GM10847 (cell line): ENCODE measurements around the gene VOPP1.

Source experiments
- POLR2A ChIP-seq: IDR thresholded peaks from 2 replicates; pipeline ENCODE4 v1.6.1; 2011; ENCODE audit not compliant: insufficient read length; ENCODE audit errors: extremely low read depth

The VOPP1 gene

GRCh38 chr7:55526329-55526728, 46.0 kb downstream of the VOPP1 start:
- no peak for TF ChIP-seq POLR2A

DNA sequence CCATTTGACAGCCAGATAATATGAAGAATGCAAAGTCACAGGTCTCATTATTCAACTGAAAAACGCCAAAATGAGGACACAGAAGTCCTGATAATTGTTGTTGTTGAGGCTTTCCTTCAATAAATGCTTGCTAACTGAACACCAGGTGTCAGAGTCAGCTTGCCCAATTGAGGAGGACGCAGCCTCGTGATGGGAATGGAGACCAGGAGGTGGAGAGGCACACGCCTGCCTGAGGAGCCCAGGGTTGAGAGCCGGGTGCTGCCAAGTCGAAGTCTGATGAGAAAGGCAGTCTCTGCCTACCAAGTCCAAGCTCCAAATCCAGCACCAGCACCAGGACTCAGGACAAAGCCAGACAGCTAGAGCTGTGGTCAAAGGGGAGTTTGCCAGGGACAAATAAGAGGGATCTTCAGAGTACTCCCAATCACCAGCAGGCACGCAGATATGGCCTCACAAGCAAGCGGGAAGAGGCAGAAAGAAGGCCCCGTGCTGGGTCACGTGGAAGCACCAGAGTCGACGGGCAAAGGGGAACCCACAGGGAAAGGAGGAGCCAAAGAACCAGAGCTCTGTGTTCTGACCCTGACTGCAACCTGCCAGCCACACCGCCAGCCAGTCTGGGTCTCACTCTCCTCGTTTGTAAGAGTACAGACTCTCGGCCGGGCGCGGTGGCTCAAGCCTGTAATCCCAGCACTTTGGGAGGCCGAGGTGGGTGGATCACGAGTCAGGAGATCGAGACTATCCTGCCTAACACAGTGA, 47.6 kb downstream of the VOPP1 start:
- TF ChIP-seq POLR2A = no peak

DNA sequence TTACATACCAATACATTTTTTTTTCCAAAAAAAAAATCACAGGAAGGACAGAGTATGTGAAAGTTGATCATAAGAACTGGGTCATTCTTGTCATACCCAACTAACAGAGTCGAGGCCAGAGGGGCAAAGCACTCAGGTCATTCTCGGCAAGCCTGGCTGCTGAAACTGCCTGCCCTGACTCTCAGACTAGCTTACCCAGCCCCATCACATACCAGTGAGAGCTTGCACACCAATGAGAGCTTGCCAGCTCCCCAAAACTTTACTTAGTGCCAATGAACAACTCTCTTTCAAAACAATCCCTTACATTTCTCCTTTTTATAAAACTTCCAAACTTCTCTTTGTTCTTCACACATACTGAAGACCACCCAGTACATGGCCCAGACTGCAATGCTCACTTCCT, 48.9 kb downstream of the VOPP1 start:
- TF ChIP-seq POLR2A = no peak

- no peak for TF ChIP-seq POLR2A
Observed at GRCh38 chr7:55521917-55522902, 50.1 kb downstream of the VOPP1 start.

DNA sequence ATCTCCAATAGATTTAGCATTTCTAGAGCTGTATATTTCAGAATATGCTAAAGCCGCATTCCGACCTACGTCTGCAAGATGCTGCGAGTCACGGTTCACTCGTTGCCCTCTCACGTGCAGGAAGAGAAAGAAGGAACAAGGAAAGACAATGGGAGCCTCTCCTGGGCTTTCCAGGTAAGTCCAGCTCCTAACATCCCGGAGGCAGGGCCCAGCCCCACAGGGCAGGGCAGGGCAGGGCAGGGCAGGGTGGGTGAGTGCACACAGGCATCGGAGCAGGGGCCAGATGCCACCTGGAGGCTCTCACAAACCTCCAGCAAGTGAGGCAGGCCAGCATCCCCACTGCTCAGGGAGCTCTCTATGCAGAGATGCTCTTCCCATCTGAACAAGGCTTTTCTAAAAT, 50.8 kb downstream of the VOPP1 start:
- TF ChIP-seq POLR2A = no peak

DNA sequence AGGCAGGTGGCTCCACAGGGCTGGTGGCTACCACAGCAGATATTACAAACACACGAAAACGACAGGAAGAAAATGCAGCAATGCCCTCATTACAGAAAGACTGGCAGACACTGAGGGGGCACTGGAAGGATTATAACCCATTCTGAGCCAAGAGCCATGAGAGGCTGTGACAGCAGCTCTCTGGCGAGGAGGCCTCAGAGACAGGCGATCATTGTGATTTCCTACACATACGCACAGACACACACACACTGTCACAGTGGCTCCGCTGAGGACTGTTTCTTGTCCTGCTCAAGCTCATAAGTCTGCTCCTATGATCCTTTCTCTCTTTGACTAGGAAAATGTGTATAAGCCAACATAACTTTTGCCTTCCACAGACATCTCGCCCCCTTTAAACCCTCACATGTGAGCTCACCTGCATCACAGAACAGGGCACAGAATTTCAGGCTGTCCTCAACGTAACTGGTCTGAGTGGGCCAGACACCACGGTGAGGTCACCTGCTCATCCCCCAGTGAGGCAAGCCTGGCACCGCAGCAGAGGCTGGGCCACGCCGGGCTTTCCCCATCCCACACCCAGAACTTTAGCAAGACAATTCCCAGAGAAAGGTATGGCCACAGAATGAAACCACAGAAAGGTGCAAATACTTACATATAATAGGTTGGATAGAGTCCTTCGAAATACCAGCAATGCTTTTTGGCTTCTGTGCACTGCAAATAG, 51.7 kb downstream of the VOPP1 start:
- no peak for TF ChIP-seq POLR2A

GRCh38 chr7:55518836-55519235, 53.5 kb downstream of the VOPP1 start:
- no peak for TF ChIP-seq POLR2A

DNA sequence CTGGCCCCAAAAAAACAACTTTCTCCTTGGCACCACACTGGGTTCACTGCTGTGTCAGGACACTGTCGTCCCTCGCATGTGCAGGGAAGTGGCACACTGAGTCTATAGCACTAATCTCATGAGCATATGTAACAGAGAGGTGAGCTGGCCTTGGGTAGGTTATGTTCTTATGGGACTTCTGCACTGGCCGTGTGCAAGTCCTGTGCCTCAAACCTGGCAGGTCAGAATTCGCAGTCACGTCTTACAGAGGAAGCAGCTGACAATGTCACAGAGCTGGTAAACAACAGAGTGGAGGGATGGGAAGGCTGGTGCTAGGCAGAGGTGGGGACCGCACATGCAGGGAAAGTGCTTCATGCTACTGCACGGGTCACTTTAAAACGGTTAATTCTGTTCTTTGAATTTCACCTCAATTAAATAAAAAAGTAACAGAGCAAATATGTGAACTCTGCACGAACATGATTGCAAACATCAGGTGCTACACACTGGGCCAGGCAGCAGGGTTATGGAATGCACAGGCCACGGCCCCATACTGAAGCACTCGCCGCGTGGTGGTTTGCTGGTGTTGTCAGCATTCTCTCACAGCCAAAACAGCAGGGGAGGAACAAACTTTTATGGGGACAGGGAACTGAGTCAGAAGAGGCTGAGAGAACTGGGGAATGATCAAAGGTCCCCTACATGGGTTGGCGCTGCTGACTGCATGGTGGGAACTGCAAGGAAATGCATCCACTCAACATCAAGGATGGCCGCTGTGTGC, 54.2 kb downstream of the VOPP1 start:
- no peak for TF ChIP-seq POLR2A

DNA sequence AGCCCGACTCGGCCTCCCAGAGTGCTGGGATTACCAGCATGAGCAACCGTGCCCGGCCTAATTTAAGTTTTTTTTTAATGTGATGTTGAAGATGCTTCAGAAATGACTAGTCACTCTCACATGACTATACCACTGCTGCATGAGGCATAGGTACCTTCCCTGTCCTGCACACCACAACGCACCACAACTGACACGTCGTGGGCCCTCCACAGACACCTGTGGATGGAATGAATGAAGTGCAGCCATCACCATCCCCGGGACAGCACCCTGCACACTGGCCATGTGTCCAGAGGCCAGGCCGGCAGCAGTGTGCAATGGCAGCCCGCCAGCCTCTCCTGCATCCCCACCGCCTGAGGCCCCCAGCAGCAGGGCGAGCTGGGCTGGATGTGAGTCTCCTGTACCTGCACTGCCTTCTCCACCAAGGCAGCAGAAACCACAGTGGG, 55.1 kb downstream of the VOPP1 start:
- TF ChIP-seq POLR2A = no peak

DNA sequence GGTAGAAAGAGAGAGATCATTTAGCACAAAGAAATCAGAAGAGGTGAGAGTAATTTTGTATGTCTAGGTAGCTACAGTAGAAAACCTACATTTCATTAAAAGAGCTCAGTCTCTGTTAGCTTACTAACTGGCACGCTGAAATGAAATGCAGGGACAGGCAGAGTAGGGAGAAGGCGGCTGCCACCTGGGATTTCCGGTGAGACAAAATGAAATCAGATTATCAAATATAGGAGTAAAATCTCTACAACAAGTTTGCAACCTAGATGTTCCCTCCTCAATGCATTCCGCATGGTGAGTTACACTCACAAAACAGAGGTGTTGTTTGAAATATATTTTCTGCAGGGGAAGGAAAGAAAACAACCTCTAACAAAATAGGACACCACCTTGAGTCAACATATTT, 55.9 kb downstream of the VOPP1 start:
- no peak for TF ChIP-seq POLR2A

DNA sequence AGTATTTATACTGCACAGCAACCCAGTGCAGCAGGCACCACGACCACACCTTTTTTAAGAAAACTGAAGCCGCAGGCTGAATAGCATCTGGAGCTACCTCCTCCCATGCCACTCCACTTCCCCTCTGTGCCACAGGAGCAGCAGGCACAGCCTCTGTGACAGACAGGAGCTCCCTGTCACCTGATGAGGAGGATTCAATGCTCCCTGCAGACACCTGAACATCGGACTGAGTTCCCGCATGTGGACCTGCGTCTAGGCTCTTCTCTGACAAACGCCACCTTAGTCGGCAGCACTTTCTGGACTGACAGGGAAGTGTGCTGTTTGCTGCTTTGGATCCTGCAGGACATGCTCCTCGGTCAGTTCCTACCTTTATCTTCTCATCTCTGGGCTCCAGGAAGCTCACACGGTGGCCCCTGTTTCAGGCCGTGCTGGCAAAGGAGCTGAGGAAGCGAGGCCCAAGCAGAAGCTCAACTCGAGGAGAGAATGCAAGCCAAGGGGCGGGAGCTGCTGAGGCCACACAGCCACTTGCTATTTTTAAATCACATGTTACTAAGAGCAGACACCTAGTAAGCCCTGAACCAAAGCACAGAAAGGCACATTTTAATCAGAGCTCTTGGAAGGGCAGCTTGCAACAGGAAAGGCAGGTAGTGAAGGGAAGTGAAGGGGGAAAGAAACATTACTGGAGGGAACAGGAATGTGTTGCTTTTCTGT, 56.6 kb downstream of the VOPP1 start:
- peak; percentile 20 for TF ChIP-seq POLR2A

- no peak for TF ChIP-seq POLR2A
Observed at GRCh38 chr7:55514546-55515265, 57.6 kb downstream of the VOPP1 start.

- TF ChIP-seq POLR2A = no peak
Observed at GRCh38 chr7:55513868-55514267, 58.4 kb downstream of the VOPP1 start.
